ENCODE measurements around the gene RNASE4. TPM values are rescaled to one million over a fixed set of nuclear protein-coding genes. Genes with fewer than 3 reads are reported as not detected.
"Not testable (repeated sequence)": the region's sequence is repeated elsewhere in the genome, so short reads cannot be mapped to it uniquely, and the experiment has no call there.

RNASE4 gene
- total RNA-seq, 1 donor from 2014 or later, result 6.3 TPM

DNA sequence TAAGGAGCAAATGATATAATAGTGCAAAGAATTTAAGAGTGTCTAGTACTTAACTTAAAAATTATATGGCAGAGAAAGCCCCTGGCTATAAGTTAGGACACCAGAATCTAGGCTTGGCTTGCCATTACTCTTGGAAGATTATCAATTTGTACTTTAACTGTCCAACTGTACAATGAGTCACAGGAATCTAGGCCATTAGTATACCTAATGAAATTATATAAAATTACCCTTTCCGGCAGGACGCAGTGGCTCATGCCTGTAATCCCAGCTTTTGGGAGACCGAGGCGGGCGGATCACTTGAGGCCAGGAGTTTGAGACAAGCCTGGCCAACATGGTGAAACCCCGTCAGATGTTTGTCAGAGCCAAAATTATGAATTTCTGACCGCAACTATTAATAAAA is 42.2 kb upstream of the RNASE4 start:
- Mint-ChIP-seq H3K4me3 (ENCODE audit: unreplicated experiment) (no peak overlapping the region), H3K36me3 (ENCODE audit: low read depth, unreplicated experiment) (no peaks in the 10 kb centered on the region), H3K27me3 (ENCODE audit: low read depth, unreplicated experiment) (peaks cover 24% of the 10 kb centered on the region), H3K9me3 (ENCODE audit: unreplicated experiment) (no peaks in the 10 kb centered on the region), H3K4me1 (ENCODE audit: low read depth, unreplicated experiment) (no peaks in the 10 kb centered on the region), H3K27ac (ENCODE audit: unreplicated experiment) (no peak overlapping the region)
- no peak for TF ChIP-seq EZH2 (IDR thresholded peaks at IDR 0.05; ENCODE audit: insufficient read depth, low read length)
- TF ChIP-seq, protein P1, sequence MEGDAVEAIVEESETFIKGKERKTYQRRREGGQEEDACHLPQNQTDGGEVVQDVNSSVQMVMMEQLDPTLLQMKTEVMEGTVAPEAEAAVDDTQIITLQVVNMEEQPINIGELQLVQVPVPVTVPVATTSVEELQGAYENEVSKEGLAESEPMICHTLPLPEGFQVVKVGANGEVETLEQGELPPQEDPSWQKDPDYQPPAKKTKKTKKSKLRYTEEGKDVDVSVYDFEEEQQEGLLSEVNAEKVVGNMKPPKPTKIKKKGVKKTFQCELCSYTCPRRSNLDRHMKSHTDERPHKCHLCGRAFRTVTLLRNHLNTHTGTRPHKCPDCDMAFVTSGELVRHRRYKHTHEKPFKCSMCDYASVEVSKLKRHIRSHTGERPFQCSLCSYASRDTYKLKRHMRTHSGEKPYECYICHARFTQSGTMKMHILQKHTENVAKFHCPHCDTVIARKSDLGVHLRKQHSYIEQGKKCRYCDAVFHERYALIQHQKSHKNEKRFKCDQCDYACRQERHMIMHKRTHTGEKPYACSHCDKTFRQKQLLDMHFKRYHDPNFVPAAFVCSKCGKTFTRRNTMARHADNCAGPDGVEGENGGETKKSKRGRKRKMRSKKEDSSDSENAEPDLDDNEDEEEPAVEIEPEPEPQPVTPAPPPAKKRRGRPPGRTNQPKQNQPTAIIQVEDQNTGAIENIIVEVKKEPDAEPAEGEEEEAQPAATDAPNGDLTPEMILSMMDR (IDR thresholded peaks at IDR 0.05; ENCODE audit: insufficient read depth, low read depth, low read length), result no peak
- no peaks in the 10 kb centered on the region for H3K9me3 ChIP-seq (ENCODE audit: insufficient read depth, low read depth, low read length)
- DNase-seq (ENCODE audit: low read depth), result no peak
- H3K4me3 ChIP-seq (ENCODE audit: insufficient read depth, low read depth, low read length), result no peak overlapping the region
- no peak overlapping the region for H3K4me2 ChIP-seq (ENCODE audit: low read length)
- H3K4me1 ChIP-seq (ENCODE audit: insufficient read depth, low read length), result no peaks in the 10 kb centered on the region
- no peak overlapping the region for H3K27ac ChIP-seq (ENCODE audit: low read depth, low read length)
- H3K9ac ChIP-seq (ENCODE audit: low read length), result no peak overlapping the region
- FAIRE-seq, result no peak
- no peaks in the 10 kb centered on the region for H3K79me2 ChIP-seq (ENCODE audit: insufficient read depth, low read length)
- H3K36me3 ChIP-seq (ENCODE audit: insufficient read depth, low read length), result no peaks in the 10 kb centered on the region
- H3K27me3 ChIP-seq (ENCODE audit: insufficient read depth, low read length), result peaks cover 3% of the 10 kb centered on the region
- H4K20me1 ChIP-seq (ENCODE audit: insufficient read depth, low read length), result no peaks in the 10 kb centered on the region
- no peak overlapping the region for H2AFZ ChIP-seq (ENCODE audit: low read depth, low read length)

DNA sequence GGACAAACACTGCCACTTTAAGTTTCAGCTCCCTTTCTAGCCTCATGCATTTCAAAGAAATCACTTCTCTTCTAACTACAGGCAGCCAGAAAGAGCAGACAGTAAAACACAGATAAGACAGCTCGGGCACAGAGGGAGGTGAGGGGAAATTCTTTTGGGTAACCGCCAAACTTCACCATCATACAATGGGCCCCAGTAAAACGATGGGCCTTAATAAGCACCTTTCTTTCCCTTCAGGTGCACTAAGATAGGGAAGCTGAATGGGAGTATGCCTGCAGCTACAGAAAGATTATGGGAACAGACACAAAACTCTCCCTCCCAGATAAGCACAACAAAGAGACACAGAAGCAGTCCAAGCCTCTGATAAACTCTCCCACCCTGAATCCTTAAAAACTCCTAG is 41.6 kb upstream of the RNASE4 start:
- not testable (repeated sequence) for H3K9me3 ChIP-seq (ENCODE audit: insufficient read depth, low read depth, low read length); H3K4me1 ChIP-seq (ENCODE audit: insufficient read depth, low read length); H3K36me3 ChIP-seq (ENCODE audit: insufficient read depth, low read length); H3K4me1 Mint-ChIP-seq (ENCODE audit: low read depth, unreplicated experiment); H4K20me1 ChIP-seq (ENCODE audit: insufficient read depth, low read length); H3K4me3 ChIP-seq (ENCODE audit: insufficient read depth, low read depth, low read length); H3K79me2 ChIP-seq (ENCODE audit: insufficient read depth, low read length); H3K4me2 ChIP-seq (ENCODE audit: low read length); H3K27ac ChIP-seq (ENCODE audit: low read depth, low read length); DNase-seq (ENCODE audit: low read depth); H3K9ac ChIP-seq (ENCODE audit: low read length); H2AFZ ChIP-seq (ENCODE audit: low read depth, low read length); H3K36me3 Mint-ChIP-seq (ENCODE audit: low read depth, unreplicated experiment); H3K27me3 ChIP-seq (ENCODE audit: insufficient read depth, low read length); H3K27ac Mint-ChIP-seq (ENCODE audit: unreplicated experiment); FAIRE-seq; H3K4me3 Mint-ChIP-seq (ENCODE audit: unreplicated experiment); H3K9me3 Mint-ChIP-seq (ENCODE audit: unreplicated experiment)
- H3K27me3 Mint-ChIP-seq (ENCODE audit: low read depth, unreplicated experiment), result peaks cover 24% of the 10 kb centered on the region

DNA sequence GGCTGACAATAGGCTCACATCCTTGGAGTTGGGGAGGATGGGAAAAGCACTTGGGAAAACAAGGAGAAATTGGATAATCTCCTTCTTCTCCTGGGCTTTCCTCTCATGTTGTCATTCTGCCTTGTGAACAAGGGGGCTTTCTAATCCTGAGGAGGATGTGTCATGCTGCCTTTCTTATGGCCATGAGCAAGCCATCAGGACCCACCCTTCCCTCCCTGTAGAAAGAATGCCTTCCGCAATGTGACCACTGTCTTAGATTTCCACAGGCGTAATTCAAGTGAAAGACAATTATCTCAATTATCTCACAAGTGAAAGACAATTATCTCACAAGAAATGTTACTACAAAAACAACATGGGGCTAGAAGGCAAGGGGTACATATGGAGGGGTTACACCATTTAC is 39.8 kb upstream of the RNASE4 start:
- no peak overlapping the region for H3K9ac ChIP-seq (ENCODE audit: low read length)
- no peak overlapping the region for H3K4me3 Mint-ChIP-seq (ENCODE audit: unreplicated experiment)
- H4K20me1 ChIP-seq (ENCODE audit: insufficient read depth, low read length), result no peaks in the 10 kb centered on the region
- FAIRE-seq (no peak), DNase-seq (ENCODE audit: low read depth) (no peak)
- H3K9me3 ChIP-seq (ENCODE audit: insufficient read depth, low read depth, low read length), result no peaks in the 10 kb centered on the region
- H3K27me3 ChIP-seq (ENCODE audit: insufficient read depth, low read length), result peaks cover 3% of the 10 kb centered on the region
- no peaks in the 10 kb centered on the region for H3K4me1 Mint-ChIP-seq (ENCODE audit: low read depth, unreplicated experiment)
- H3K4me1 ChIP-seq (ENCODE audit: insufficient read depth, low read length), result no peaks in the 10 kb centered on the region
- H3K4me3 ChIP-seq (ENCODE audit: insufficient read depth, low read depth, low read length), result no peak overlapping the region
- H3K79me2 ChIP-seq (ENCODE audit: insufficient read depth, low read length), result no peaks in the 10 kb centered on the region
- no peaks in the 10 kb centered on the region for H3K36me3 ChIP-seq (ENCODE audit: insufficient read depth, low read length)
- no peak overlapping the region for H3K27ac Mint-ChIP-seq (ENCODE audit: unreplicated experiment)
- H3K9me3 Mint-ChIP-seq (ENCODE audit: unreplicated experiment), result no peaks in the 10 kb centered on the region
- TF ChIP-seq, protein P1 (IDR thresholded peaks at IDR 0.05; ENCODE audit: insufficient read depth, low read depth, low read length), result no peak
- no peak for TF ChIP-seq EZH2 (IDR thresholded peaks at IDR 0.05; ENCODE audit: insufficient read depth, low read length)
- no peaks in the 10 kb centered on the region for H3K36me3 Mint-ChIP-seq (ENCODE audit: low read depth, unreplicated experiment)
- no peak overlapping the region for H2AFZ ChIP-seq (ENCODE audit: low read depth, low read length)
- no peak overlapping the region for H3K4me2 ChIP-seq (ENCODE audit: low read length)
- no peak overlapping the region for H3K27ac ChIP-seq (ENCODE audit: low read depth, low read length)
- peaks cover 24% of the 10 kb centered on the region for H3K27me3 Mint-ChIP-seq (ENCODE audit: low read depth, unreplicated experiment)

Data from astrocyte (in vitro differentiated cells and primary cell).